ENCODE results near the gene EVA1A.
"Not testable (repeated sequence)": the region's sequence is repeated elsewhere in the genome, so short reads cannot be mapped to it uniquely, and the experiment has no call there.

DNA sequence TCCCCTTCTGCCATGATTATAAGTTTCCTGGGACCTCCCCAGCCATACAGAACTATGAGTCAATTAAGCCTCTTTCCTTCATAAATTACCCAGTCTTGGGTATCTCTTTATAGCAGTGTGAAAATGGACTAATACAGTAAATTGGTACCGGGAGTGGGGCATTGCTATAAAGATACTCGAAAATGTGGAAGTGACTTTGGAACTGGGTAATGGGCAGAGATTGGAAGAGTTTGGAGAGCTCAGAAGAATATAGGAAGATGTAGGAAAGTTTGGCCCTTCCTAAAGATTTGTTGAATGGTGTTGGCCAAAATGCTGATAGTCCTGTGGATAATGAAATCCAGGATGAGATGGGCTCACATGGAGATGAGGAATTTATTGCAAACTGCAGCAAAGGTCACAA, 74.0 kb downstream of the EVA1A start:
- TF ChIP-seq, protein P1, sequence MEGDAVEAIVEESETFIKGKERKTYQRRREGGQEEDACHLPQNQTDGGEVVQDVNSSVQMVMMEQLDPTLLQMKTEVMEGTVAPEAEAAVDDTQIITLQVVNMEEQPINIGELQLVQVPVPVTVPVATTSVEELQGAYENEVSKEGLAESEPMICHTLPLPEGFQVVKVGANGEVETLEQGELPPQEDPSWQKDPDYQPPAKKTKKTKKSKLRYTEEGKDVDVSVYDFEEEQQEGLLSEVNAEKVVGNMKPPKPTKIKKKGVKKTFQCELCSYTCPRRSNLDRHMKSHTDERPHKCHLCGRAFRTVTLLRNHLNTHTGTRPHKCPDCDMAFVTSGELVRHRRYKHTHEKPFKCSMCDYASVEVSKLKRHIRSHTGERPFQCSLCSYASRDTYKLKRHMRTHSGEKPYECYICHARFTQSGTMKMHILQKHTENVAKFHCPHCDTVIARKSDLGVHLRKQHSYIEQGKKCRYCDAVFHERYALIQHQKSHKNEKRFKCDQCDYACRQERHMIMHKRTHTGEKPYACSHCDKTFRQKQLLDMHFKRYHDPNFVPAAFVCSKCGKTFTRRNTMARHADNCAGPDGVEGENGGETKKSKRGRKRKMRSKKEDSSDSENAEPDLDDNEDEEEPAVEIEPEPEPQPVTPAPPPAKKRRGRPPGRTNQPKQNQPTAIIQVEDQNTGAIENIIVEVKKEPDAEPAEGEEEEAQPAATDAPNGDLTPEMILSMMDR (IDR thresholded peaks at IDR 0.05): not testable (repeated sequence)
- TF ChIP-seq EP300 (IDR thresholded peaks at IDR 0.05): not testable (repeated sequence)

Measured in tibial nerve (tissue), 4 donors.